Stimulated activated CD8-positive, alpha-beta memory T cell treated with anti-CD3 and anti-CD28 coated beads, Interleukin-4, amount 100 ng/mL, for 4 hours (primary cell): ENCODE measurements around the gene FUT7.
"Not testable (repeated sequence)": the region's sequence is repeated elsewhere in the genome, so short reads cannot be mapped to it uniquely, and the experiment has no call there.

Experiments used
- DNase-seq, 2 donors: peaks; one replicate each; pipeline ENCODE4 v3.0.0-alpha.2; 2020; ENCODE audit warnings: low read depth in 2 of 2, low spot score in 1 of 2

The FUT7 gene

GRCh38 chr9:137066096-137066861 is 34.4 kb upstream of the FUT7 start:
- DNase-seq: no peak

DNA sequence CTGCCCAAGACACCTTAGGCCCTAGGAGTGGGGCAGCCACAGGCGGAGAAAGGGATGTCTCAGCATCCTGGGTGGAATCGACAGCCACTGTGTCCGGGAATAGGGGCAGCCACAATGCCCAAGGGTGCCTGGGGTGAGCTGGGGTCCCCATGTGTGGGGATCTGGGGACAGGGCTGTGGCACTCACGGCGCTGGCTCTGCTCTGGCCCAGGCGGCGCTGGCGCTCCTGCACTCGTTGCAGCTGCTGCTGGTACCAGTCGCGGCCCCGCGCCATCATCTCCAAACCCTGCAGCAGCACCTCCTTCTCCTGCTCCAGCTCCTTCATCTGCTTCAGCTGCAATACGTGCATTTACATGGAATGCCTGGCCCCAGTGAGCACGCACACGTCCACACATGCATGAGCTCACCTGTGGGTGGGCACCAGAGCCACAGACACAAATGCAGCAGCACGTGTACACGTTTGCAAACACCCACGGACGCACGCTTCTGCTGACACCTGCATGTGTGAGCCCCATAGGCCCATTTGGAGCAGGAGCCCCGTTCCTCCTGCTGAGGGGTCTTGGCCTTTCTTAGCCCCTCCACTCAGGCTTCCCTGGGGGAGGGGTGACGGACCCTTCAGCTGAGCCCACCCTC is 33.6 kb upstream of the FUT7 start:
- no peak for DNase-seq

- no peak for DNase-seq
Measured at GRCh38 chr9:137064880-137065164, 32.9 kb upstream of the FUT7 start.

- peak in 1 of 2 donors; percentile 50 for DNase-seq
Measured at GRCh38 chr9:137064027-137064879, 32.4 kb upstream of the FUT7 start.

DNA sequence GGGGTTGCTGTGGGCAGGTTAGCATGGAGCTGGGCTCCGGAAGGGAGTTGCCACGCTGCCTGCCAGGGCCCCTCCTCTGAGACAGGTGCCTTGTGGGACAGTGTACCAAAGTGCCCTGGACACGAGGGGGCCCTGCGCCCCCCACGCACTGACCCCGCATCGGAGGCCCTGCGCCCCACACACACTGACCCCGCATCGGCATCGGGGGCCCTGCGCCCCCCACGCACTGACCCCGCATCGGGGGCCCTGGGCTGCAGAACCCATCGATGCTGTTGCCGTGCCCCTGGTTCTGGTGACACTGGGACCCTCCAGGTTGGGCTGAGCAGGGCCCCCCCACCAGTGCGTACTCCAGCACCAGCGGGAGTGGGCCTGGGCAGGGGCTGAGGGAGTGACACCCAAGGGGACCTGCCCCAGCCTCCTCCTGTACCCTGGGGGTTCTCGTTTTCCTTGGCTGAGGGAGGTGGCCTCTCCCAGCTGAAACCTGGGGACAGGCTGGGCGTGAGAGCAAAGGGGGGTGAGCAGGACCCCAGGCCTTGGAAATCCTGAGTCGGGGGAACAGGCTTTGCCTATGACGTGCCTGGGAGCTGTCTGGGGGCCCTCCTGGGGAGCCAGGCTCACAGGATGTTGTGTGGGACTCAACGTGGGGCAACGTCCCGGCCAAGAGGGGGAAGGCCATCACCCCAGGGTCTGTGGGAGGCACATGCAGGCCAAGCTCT is 31.6 kb upstream of the FUT7 start:
- no peak for DNase-seq

GRCh38 chr9:137062798-137063197 is 30.9 kb upstream of the FUT7 start:
- not testable (repeated sequence) for DNase-seq

DNA sequence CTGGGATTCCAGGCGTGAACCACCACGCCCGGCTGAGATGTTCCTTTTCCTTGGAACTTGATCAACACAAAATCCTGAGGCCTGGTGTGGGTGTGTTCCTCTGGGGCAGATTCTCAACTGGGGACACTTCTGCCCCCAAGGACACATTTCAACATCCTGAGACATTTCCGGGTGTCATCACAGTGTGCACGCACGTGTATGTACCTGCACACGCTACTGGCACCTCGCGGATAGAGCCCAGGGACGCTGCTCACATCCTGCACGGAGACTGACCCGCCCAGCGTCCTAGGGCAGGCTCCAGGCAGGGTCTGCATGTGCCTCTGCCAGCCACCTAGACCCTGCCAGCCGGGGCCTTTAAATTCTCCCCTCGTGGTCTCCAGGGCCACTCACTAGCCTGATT is 30.5 kb upstream of the FUT7 start:
- DNase-seq: no peak

- DNase-seq: no peak
Measured at GRCh38 chr9:137058521-137059234, 26.8 kb upstream of the FUT7 start.

GRCh38 chr9:137057545-137057944 is 25.7 kb upstream of the FUT7 start:
- DNase-seq: no peak

DNA sequence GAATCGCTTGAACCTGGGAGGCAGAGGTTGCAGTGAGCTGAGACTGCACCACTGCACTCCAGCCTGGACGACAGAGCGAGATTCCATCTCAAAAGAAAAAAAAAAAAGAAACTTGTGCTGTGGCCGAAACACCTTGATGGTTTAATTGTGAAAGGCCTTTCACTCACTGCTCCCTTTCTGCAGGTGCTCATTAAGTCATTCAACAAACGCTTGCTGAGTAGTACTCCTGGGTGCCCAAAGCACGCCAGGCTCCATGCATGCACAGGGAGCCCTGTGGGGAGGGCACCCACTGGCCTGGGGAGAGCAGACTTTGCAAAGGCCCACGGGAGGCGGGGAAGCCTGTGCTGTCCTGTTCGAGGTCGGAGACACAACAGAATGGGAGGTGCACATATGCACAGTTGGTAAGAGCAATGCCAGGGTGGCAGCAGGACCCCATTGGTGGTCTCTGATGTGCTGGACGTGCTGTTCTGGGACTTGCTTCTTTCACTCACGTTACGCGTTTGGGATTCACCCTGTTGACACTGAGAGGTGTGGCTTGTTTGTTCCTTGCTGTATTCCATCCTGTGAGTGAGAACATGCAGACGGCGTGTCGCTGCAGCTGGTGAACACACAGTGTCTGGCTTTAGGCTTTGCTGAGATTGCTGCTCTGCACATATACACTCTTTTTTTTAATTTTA is 25.0 kb upstream of the FUT7 start:
- DNase-seq: no peak

- no peak for DNase-seq
Measured at GRCh38 chr9:137055385-137056364, 23.8 kb upstream of the FUT7 start.

DNA sequence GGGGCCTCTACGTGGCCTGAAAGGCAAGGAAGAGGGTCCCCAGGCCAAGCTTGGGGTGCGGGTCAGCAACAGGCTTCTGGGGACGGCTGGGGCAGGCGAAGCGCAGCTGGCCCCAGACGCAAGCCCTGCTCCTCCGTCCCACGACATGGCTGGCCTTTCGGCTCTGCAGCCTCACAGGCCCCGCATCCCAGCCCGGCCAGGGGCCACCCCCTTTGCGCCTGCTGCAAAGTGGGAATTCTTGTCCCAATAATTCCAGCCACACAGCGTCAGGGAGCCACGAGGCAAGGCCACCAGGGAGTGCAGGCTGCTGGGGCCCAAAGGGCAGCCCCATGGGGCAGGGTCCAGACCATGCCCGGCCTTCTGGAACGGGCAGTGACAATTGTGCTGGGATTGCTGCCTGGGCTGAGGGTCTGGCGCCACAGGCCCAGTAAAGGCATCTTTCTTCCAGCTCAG is 23.1 kb upstream of the FUT7 start:
- DNase-seq: no peak

DNA sequence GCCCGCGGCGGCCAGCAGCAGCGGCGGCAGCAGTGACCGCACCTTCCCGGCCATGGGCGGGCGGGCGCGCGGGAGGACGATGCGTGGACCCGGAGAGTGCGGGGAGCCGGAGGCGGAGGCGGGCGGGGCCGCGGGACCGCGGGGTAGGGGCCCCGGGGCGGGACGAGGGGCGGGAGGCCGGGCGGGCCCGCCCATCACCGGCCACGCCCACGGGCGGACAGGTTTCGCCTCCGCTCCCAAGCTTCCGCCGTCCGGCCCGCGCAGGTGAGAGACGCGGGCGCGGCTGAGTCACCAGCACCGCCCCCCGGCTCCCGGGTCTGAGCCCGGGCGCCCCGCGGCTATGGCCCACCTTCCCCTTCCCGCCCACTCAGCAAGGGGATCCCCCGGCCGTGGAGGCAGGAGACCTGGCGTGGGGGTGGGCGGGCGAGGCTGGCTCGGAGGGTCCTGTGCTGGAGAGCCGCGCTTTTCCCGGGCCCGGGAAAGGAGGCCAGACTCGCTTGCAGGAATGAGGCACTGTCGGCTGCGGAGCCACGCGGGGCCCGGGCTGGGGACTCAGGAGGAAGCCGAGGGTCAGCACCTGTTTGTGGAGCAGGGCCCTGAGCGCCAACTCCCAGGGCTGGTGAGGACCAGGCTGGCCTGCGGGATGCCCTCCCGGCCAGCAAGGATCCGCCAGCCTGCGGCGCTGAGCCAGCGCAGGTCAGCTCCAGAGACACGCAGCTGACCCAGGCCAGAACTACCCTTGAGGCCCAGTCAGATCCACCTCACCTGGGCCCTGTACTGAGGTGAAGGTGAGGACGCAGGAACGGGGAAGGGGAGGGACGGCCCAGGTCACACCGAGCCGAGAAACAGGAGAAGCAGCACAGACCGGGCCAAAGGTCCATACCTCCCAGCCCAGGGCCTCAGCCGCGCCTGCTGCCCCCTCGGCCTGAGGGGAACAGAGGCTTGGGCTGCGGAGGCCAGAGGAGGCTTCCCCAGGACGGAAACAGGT is 22.4 kb upstream of the FUT7 start, which contains the start of gene ENTPD2:
ENTPD2 (minus strand) TSS at position 118 of the 988 bp plus-strand sequence; CDS start at position 54, 64 bp downstream.
- DNase-seq: peak in 1 of 2 donors; percentile 41

- DNase-seq: no peak
Measured at GRCh38 chr9:137052998-137053943, 21.4 kb upstream of the FUT7 start.

- no peak for DNase-seq
Measured at GRCh38 chr9:137052293-137052692, 20.4 kb upstream of the FUT7 start.

GRCh38 chr9:137051145-137051724 is 19.3 kb upstream of the FUT7 start:
- DNase-seq: no peak
